H9 (cell line): ENCODE results near the gene ASTN2. TPM values are rescaled to one million over a fixed set of nuclear protein-coding genes. Genes with fewer than 3 reads are reported as not detected.

Experiments
- DNase-seq: peaks from one replicate; pipeline ENCODE4 v3.0.0-alpha.2; 2017
- H2AFZ ChIP-seq: one replicate; pipeline ENCODE4 v1.6.1; 2013; ENCODE audit warnings: mild to moderate bottlenecking, low read length, control low read depth, moderate library complexity
- H2AK5ac ChIP-seq: 2 replicates; pipeline ENCODE4 v1.6.1; 2013; ENCODE audit warnings: low read length, control low read depth, mixed read lengths; ENCODE audit not compliant: insufficient read length
- H2BK120ac ChIP-seq: one replicate; pipeline ENCODE4 v1.6.1; 2013; ENCODE audit warnings: low read depth, mild to moderate bottlenecking, low read length, control low read depth, inconsistent platforms; ENCODE audit not compliant: poor library complexity, severe bottlenecking
- H2BK12ac ChIP-seq: 2 replicates; pipeline ENCODE4 v1.6.1; 2013; ENCODE audit warnings: low read length, control low read depth, mixed read lengths, low read depth; ENCODE audit not compliant: insufficient read length
- H2BK15ac ChIP-seq: 2 replicates; pipeline ENCODE4 v1.6.1; 2013; ENCODE audit warnings: low read depth, low read length, control low read depth
- H2BK20ac ChIP-seq: one replicate; pipeline ENCODE4 v1.6.1; 2013; ENCODE audit warnings: low read depth, mild to moderate bottlenecking, low read length, control low read depth, inconsistent platforms; ENCODE audit not compliant: poor library complexity, severe bottlenecking
- H2BK5ac ChIP-seq: 2 replicates; pipeline ENCODE4 v1.6.1; 2013; ENCODE audit warnings: low read length, control low read depth, mixed read lengths; ENCODE audit not compliant: insufficient read length
- H3K14ac ChIP-seq: 2 replicates; pipeline ENCODE4 v1.6.1; 2013; ENCODE audit warnings: low read length, control low read depth; ENCODE audit not compliant: insufficient read depth
- H3K18ac ChIP-seq: 2 replicates; pipeline ENCODE4 v1.6.1; 2013; ENCODE audit warnings: low read depth, mild to moderate bottlenecking, mixed read lengths, low read length, control low read depth; ENCODE audit not compliant: insufficient read length
- H3K23ac ChIP-seq: 2 replicates; pipeline ENCODE4 v1.6.1; 2013; ENCODE audit warnings: low read length, control low read depth, mixed read lengths, low read depth; ENCODE audit not compliant: insufficient read length
- H3K23me2 ChIP-seq: 2 replicates; pipeline ENCODE4 v1.6.1; 2013; ENCODE audit warnings: low read depth, mild to moderate bottlenecking, mixed read lengths, low read length, control low read depth; ENCODE audit not compliant: insufficient read length, poor library complexity, severe bottlenecking
- H3K27ac ChIP-seq: 2 replicates; pipeline ENCODE4 v1.5.1; 2013; ENCODE audit warnings: low read length, control low read depth, mixed read lengths, low read depth; ENCODE audit not compliant: insufficient read length
- H3K27me3 ChIP-seq: 2 replicates; pipeline ENCODE4 v1.6.1; 2013; ENCODE audit warnings: low read length, control low read depth, inconsistent platforms; ENCODE audit not compliant: insufficient read depth
- H3K4ac ChIP-seq: 2 replicates; pipeline ENCODE4 v1.6.1; 2013; ENCODE audit warnings: low read depth, mild to moderate bottlenecking, control low read depth, inconsistent platforms, low read length, moderate library complexity
- H3K4me1 ChIP-seq: 2 replicates; pipeline ENCODE4 v1.6.1; 2013; ENCODE audit warnings: low read length, control low read depth, inconsistent platforms; ENCODE audit not compliant: insufficient read depth
- H3K4me2 ChIP-seq: 2 replicates; pipeline ENCODE4 v1.6.1; 2013; ENCODE audit warnings: low read length, control low read depth, mixed read lengths; ENCODE audit not compliant: insufficient read length, insufficient read depth
- H3K56ac ChIP-seq: 2 replicates; pipeline ENCODE4 v1.6.1; 2013; ENCODE audit warnings: low read depth, mild to moderate bottlenecking, mixed read lengths, low read length, control low read depth; ENCODE audit not compliant: insufficient read length
- H3K79me1 ChIP-seq: 2 replicates; pipeline ENCODE4 v1.6.1; 2013; ENCODE audit warnings: low read depth, mild to moderate bottlenecking, moderate library complexity, low read length, control low read depth, inconsistent platforms; ENCODE audit not compliant: insufficient read depth, poor library complexity, severe bottlenecking
- H3K79me2 ChIP-seq: 2 replicates; pipeline ENCODE4 v1.6.1; 2013; ENCODE audit warnings: low read length, control low read depth, inconsistent platforms; ENCODE audit not compliant: insufficient read depth
- H3K9ac ChIP-seq: 2 replicates; pipeline ENCODE4 v1.6.1; 2013; ENCODE audit warnings: low read length, control low read depth, mixed read lengths; ENCODE audit not compliant: insufficient read length; ENCODE audit errors: extremely low read depth
- H3K9me3 ChIP-seq: one replicate; pipeline ENCODE4 v1.6.1; 2013; ENCODE audit warnings: low read depth, low read length, inconsistent platforms; ENCODE audit not compliant: control insufficient read depth
- H3T11ph ChIP-seq: one replicate; pipeline ENCODE4 v1.6.1; 2013; ENCODE audit warnings: mild to moderate bottlenecking, low read length, control low read depth, inconsistent platforms
- H4K20me1 ChIP-seq: one replicate; pipeline ENCODE4 v1.6.1; 2013; ENCODE audit not compliant: control insufficient read depth, insufficient read length, insufficient read depth
- H4K5ac ChIP-seq: 2 replicates; pipeline ENCODE4 v1.6.1; 2013; ENCODE audit warnings: low read depth, mild to moderate bottlenecking, mixed read lengths, low read length, control low read depth; ENCODE audit not compliant: insufficient read length
- H4K8ac ChIP-seq: replicated peaks from 2 replicates; pipeline ENCODE4 v1.6.1; 2013; ENCODE audit warnings: low read length, control low read depth, mixed read lengths, low read depth; ENCODE audit not compliant: insufficient read length
- H4K91ac ChIP-seq: 2 replicates; pipeline ENCODE4 v1.6.1; 2013; ENCODE audit warnings: low read depth, mild to moderate bottlenecking, moderate library complexity, mixed read lengths, low read length, control low read depth; ENCODE audit not compliant: insufficient read length
- H3K27ac Mint-ChIP-seq, 3 experiments: 2 replicates in 2 of 3; 3 replicates in 1 of 3; pipeline ENCODE4 v1.8.0; 2020 to 2021; ENCODE audit warnings: mixed read lengths in 3 of 3, mild to moderate bottlenecking in 1 of 3, moderate library complexity in 1 of 3
- H3K27me3 Mint-ChIP-seq: 2 replicates; pipeline ENCODE4 v1.8.0; 2021; ENCODE audit warnings: low read depth, mild to moderate bottlenecking, moderate library complexity, mixed read lengths
- H3K36me3 Mint-ChIP-seq, 3 experiments: 2 replicates in 2 of 3; 3 replicates in 1 of 3; pipeline ENCODE4 v1.8.0; 2020 to 2021; ENCODE audit warnings: low read depth in 3 of 3, mixed read lengths in 3 of 3; ENCODE audit not compliant: insufficient read depth in 1 of 3
- H3K4me1 Mint-ChIP-seq, 2 experiments: 2 replicates each; pipeline ENCODE4 v1.8.0; 2020; ENCODE audit warnings: mixed read lengths in 2 of 2
- H3K4me3 Mint-ChIP-seq, 2 experiments: 2 replicates in 1 of 2; 3 replicates in 1 of 2; pipeline ENCODE4 v1.8.0; 2020 to 2021; ENCODE audit warnings: mild to moderate bottlenecking in 2 of 2, mixed read lengths in 2 of 2, moderate library complexity in 1 of 2
- H3K9me3 Mint-ChIP-seq, 2 experiments: 2 replicates in 1 of 2; 3 replicates in 1 of 2; pipeline ENCODE4 v1.8.0; 2020; ENCODE audit warnings: mild to moderate bottlenecking in 2 of 2, mixed read lengths in 2 of 2, moderate library complexity in 1 of 2
- WGBS: extraction: QIAGEN DNeasy Blood & Tissue Kit; methylation state at CpG from one replicate; pipeline ENCODE4 v1.1.7; 2013; ENCODE audit warnings: missing lambda C conversion rate, low lambda C conversion rate, mixed read lengths; ENCODE audit not compliant: insufficient read length; ENCODE audit errors: extremely low coverage; 5-methylcytosine and 5-hydroxymethylcytosine counted together
- total RNA-seq: library from RNA; stranded (reverse); gene quantifications from 2 replicates; pipeline ENCODE4 v1.2.1, GENCODE V29; 2021
- TF ChIP-seq, protein P1 (sequence below): fragments of 200-600 bp; sonication (generic); conservative IDR thresholded peaks from 3 replicates; pipeline ENCODE4 v1.8.0; 2021; ENCODE audit warnings: antibody characterized with exemption, mild to moderate bottlenecking

ASTN2 gene
- total RNA-seq, 1 experiment from 2014 or later = 9.7 TPM

DNA sequence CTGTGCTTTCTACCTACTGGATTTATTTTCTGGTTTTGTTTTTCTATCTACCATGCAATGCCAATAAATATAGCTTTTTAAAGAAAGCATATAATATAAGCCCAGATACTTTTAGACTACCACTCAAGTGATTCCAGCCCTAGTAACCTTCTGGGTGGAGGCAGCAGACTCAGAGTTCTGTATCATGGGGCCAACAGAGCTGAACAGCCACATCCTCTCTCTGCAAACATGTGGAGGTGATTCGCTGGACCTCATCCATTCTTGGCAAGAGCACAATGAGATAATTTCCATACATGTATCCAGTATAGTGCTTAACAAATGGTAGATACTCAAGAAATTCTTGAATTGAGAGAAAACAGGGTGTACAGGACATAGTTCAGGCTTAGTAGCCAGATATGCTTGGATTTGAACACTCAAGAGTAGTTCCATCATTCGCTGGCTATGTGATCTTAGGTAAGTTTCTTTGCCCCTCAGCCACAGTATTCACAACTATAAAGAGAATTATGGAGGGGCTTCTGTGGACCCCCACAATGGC, 124.5 kb downstream of the ASTN2 start:
- WGBS = no CpG with 5 or more reads among the region's 2 CpGs
- TF ChIP-seq, protein P1, sequence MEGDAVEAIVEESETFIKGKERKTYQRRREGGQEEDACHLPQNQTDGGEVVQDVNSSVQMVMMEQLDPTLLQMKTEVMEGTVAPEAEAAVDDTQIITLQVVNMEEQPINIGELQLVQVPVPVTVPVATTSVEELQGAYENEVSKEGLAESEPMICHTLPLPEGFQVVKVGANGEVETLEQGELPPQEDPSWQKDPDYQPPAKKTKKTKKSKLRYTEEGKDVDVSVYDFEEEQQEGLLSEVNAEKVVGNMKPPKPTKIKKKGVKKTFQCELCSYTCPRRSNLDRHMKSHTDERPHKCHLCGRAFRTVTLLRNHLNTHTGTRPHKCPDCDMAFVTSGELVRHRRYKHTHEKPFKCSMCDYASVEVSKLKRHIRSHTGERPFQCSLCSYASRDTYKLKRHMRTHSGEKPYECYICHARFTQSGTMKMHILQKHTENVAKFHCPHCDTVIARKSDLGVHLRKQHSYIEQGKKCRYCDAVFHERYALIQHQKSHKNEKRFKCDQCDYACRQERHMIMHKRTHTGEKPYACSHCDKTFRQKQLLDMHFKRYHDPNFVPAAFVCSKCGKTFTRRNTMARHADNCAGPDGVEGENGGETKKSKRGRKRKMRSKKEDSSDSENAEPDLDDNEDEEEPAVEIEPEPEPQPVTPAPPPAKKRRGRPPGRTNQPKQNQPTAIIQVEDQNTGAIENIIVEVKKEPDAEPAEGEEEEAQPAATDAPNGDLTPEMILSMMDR = no peak
- Histone ChIP-seq H3K4me2 (no peak overlapping the region), H3T11ph (no peak overlapping the region), H3K9me3 (no peaks in the 10 kb centered on the region), H2BK15ac (no peak overlapping the region), H3K4me1 (no peaks in the 10 kb centered on the region; the same call in 1 of the 2 replicates), H2BK20ac (no peak overlapping the region), H2BK5ac (no peak overlapping the region), H3K27ac (no peak overlapping the region), H3K9ac (no peak overlapping the region), H3K4ac (no peak overlapping the region), H3K14ac (no peak overlapping the region), H3K23me2 (no peaks in the 10 kb centered on the region), H4K5ac (no peak overlapping the region), H3K79me1 (no peaks in the 10 kb centered on the region), H4K91ac (no peak overlapping the region), H2AFZ (no peak overlapping the region), H4K20me1 (no peaks in the 10 kb centered on the region), H3K27me3 (no peaks in the 10 kb centered on the region), H2BK12ac (no peak overlapping the region), H3K23ac (no peak overlapping the region), H4K8ac (no peak overlapping the region), H2BK120ac (no peak overlapping the region), H3K56ac (no peak overlapping the region), H3K18ac (no peak overlapping the region), H3K79me2 (no peaks in the 10 kb centered on the region), H2AK5ac (no peak overlapping the region)
- H3K9me3 Mint-ChIP-seq = no peaks in the 10 kb centered on the region
- no peak overlapping the region for H3K27ac Mint-ChIP-seq
- no peaks in the 10 kb centered on the region for H3K27me3 Mint-ChIP-seq
- H3K36me3 Mint-ChIP-seq = no peaks in the 10 kb centered on the region
- H3K4me1 Mint-ChIP-seq = peaks cover 13 to 26% of the 10 kb centered on the region in 2 experiments
- H3K4me3 Mint-ChIP-seq = no peak overlapping the region
- DNase-seq = no peak
